Panc1 (cell line): ENCODE measurements around the gene NEK6. TPM values are rescaled to one million over a fixed set of nuclear protein-coding genes. Genes with fewer than 3 reads are reported as not detected.

Experiments used
- ATAC-seq: fragments of 200-7000 bp; cut with Tn5 transposase; 2 replicates; pipeline ENCODE4 v1.9.1; 2020; ENCODE audit warnings: mild to moderate bottlenecking, moderate library complexity
- BruUV-seq: library from RNA; stranded (reverse); fragments of 400-500 nt; replicated peaks from 2 replicates; lab custom pipeline; 2021; lab: Mats Ljungman, UMichigan
- CTCF ChIA-PET: fragments of 300-600 bp; sonication (Branson Sonifier 250); formaldehyde crosslinking; loops from one replicate; lab custom pipeline; 2022; ENCODE audit warnings: antibody characterized with exemption; lab: Charles Lee
- POLR2A ChIA-PET: fragments of 300-600 bp; sonication (Branson Sonifier 250); formaldehyde crosslinking; loops from one replicate; lab custom pipeline; 2022; ENCODE audit warnings: antibody characterized with exemption; lab: Charles Lee
- DNase-seq: peaks from one replicate; pipeline ENCODE4 v3.0.0-alpha.2; 2010; ENCODE audit warnings: low read depth, low spot score
- H3K27ac ChIP-seq: 2 replicates; pipeline ENCODE4 v1.5.1; 2011; ENCODE audit warnings: mild to moderate bottlenecking, low read length, inconsistent platforms
- H3K27me3 ChIP-seq: fragments of 200-500 bp; sonication (Bioruptor generic); 2 replicates; pipeline ENCODE4 v1.6.0; 2014; ENCODE audit warnings: low read length, inconsistent platforms; ENCODE audit not compliant: control insufficient read depth, insufficient read depth
- H3K36me3 ChIP-seq: fragments of 200-500 bp; sonication (Bioruptor generic); 2 replicates; pipeline ENCODE4 v1.5.1; 2014; ENCODE audit warnings: inconsistent platforms, mild to moderate bottlenecking, low read length, moderate library complexity; ENCODE audit not compliant: control insufficient read depth, insufficient read depth
- H3K4me1 ChIP-seq: 2 replicates; pipeline ENCODE4 v1.5.1; 2011; ENCODE audit warnings: inconsistent platforms, mild to moderate bottlenecking, low read length, moderate library complexity; ENCODE audit not compliant: control insufficient read depth, insufficient read depth
- H3K4me3 ChIP-seq, 2 experiments: 2 replicates each; pipeline ENCODE4 v1.5.1; 2011 to 2012; ENCODE audit warnings: low read depth in 2 of 2, low read length in 2 of 2, mild to moderate bottlenecking in 2 of 2, inconsistent platforms in 1 of 2, moderate library complexity in 1 of 2
- H3K9me3 ChIP-seq: fragments of 200-500 bp; sonication (Bioruptor generic); 2 replicates; pipeline ENCODE4 v1.5.1; 2014; ENCODE audit warnings: low read depth, mild to moderate bottlenecking, inconsistent platforms, low read length, moderate library complexity; ENCODE audit not compliant: control insufficient read depth, insufficient read depth
- POLR2AphosphoS5 ChIP-seq: IDR thresholded peaks from 2 replicates; pipeline ENCODE4 v1.6.1; 2012; ENCODE audit warnings: mild to moderate bottlenecking, low read depth, low read length, moderate library complexity
- SIN3A ChIP-seq: IDR thresholded peaks from 2 replicates; pipeline ENCODE4 v1.6.1; 2012; ENCODE audit warnings: low read depth, mild to moderate bottlenecking, low read length, moderate library complexity, borderline replicate concordance; ENCODE audit not compliant: insufficient read depth
- TCF7L2 ChIP-seq: IDR thresholded peaks from 2 replicates; pipeline ENCODE4 v1.6.1; 2011; ENCODE audit warnings: mild to moderate bottlenecking, low read depth, low read length, inconsistent platforms
- in situ Hi-C: cut with HindIII; loops from 2 replicates; pipeline ENCODE4 v1.10.0; 2016; ENCODE audit warnings: low sequenced_read_pairs, low pct_unique_long_range_greater_than_20kb
- intact Hi-C: fragments of 100-400 bp; cut with micrococcal nuclease; formaldehyde crosslinking; loops from one replicate; pipeline ENCODE4 v1.10.0; 2022; ENCODE audit not compliant: unreplicated experiment
- total RNA-seq: library from RNA; stranded (reverse); gene quantifications from one replicate; pipeline ENCODE4 v1.2.1, GENCODE V29; 2021; ENCODE audit not compliant: unreplicated experiment
- TF ChIP-seq, protein P1 (sequence below), 2 experiments: IDR thresholded peaks; 2 replicates each; pipeline ENCODE4 v1.6.1; 2011 to 2012; ENCODE audit warnings: low read depth in 2 of 2, control low read depth in 1 of 2, low read length in 1 of 2, mild to moderate bottlenecking in 1 of 2, moderate library complexity in 1 of 2; ENCODE audit not compliant: insufficient read depth in 1 of 2
- TF ChIP-seq, protein P2 (sequence below): fragments of 450-650 bp; IDR thresholded peaks from 2 replicates; pipeline ENCODE4 v1.5.1; 2017; ENCODE audit warnings: mild to moderate bottlenecking

NEK6 gene
- total RNA-seq, 1 experiment from 2014 or later = 56.3 TPM

GRCh38 chr9:124209279-124209678 lies 48.5 kb upstream of the NEK6 start:
- ATAC-seq = no peak

DNA sequence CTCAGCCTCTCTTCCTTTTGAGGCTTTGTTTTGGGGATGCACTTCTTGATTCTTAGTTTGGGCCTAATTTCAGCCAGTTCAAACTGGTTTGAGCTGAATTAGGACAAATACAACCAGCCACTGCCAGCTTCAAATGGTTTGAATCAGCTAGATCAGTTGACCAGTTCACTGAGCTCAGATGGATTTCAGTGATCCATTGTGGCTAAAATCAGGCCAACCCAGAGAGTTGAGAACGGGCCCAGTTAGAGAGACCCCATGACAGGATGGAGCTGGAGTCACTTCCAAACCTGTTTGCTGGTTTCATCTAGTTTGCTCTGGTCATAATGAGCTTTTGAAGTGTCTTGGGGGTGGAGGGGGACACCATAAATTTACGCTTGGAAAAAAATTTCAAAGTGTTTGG lies 48.0 kb upstream of the NEK6 start:
- POLR2A ChIA-PET = no interaction called here

More at GRCh38 chr9:124209279-124209678, 48.5 kb upstream of the NEK6 start:
- Histone ChIP-seq H3K4me3 (no peak overlapping the region), H3K36me3 (no peaks in the 10 kb centered on the region), H3K9me3 (no peaks in the 10 kb centered on the region), H3K4me1 (peaks cover 8% of the 10 kb centered on the region; the same call in 1 of the 2 replicates), H3K27me3 (no peaks in the 10 kb centered on the region), H3K27ac (no peak overlapping the region)
- TF ChIP-seq, protein P1, sequence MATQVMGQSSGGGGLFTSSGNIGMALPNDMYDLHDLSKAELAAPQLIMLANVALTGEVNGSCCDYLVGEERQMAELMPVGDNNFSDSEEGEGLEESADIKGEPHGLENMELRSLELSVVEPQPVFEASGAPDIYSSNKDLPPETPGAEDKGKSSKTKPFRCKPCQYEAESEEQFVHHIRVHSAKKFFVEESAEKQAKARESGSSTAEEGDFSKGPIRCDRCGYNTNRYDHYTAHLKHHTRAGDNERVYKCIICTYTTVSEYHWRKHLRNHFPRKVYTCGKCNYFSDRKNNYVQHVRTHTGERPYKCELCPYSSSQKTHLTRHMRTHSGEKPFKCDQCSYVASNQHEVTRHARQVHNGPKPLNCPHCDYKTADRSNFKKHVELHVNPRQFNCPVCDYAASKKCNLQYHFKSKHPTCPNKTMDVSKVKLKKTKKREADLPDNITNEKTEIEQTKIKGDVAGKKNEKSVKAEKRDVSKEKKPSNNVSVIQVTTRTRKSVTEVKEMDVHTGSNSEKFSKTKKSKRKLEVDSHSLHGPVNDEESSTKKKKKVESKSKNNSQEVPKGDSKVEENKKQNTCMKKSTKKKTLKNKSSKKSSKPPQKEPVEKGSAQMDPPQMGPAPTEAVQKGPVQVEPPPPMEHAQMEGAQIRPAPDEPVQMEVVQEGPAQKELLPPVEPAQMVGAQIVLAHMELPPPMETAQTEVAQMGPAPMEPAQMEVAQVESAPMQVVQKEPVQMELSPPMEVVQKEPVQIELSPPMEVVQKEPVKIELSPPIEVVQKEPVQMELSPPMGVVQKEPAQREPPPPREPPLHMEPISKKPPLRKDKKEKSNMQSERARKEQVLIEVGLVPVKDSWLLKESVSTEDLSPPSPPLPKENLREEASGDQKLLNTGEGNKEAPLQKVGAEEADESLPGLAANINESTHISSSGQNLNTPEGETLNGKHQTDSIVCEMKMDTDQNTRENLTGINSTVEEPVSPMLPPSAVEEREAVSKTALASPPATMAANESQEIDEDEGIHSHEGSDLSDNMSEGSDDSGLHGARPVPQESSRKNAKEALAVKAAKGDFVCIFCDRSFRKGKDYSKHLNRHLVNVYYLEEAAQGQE (IDR thresholded peaks at IDR 0.05; ENCODE audit: insufficient read depth in 1 of 2, low read depth in 2 of 2, low read length in 1 of 2) = no peak
- TF ChIP-seq SIN3A (no peak), TCF7L2 (no peak), POLR2AphosphoS5 (no peak)
- TF ChIP-seq, protein P2, sequence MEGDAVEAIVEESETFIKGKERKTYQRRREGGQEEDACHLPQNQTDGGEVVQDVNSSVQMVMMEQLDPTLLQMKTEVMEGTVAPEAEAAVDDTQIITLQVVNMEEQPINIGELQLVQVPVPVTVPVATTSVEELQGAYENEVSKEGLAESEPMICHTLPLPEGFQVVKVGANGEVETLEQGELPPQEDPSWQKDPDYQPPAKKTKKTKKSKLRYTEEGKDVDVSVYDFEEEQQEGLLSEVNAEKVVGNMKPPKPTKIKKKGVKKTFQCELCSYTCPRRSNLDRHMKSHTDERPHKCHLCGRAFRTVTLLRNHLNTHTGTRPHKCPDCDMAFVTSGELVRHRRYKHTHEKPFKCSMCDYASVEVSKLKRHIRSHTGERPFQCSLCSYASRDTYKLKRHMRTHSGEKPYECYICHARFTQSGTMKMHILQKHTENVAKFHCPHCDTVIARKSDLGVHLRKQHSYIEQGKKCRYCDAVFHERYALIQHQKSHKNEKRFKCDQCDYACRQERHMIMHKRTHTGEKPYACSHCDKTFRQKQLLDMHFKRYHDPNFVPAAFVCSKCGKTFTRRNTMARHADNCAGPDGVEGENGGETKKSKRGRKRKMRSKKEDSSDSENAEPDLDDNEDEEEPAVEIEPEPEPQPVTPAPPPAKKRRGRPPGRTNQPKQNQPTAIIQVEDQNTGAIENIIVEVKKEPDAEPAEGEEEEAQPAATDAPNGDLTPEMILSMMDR = no peak
- in situ Hi-C loops (no loop called here), intact Hi-C loops (no loop called here)
- POLR2A ChIA-PET = no interaction called here
- BruUV-seq = no TSS peak
- CTCF ChIA-PET = no interaction called here
- DNase-seq = no peak

More for the DNA sequence above, 48.0 kb upstream of the NEK6 start:
- H3K4me3 ChIP-seq = no peak overlapping the region
- no peaks in the 10 kb centered on the region for H3K27me3 ChIP-seq
- ATAC-seq = no peak
- H3K9me3 ChIP-seq = no peaks in the 10 kb centered on the region
- in situ Hi-C loops = no loop called here
- peaks cover 8% of the 10 kb centered on the region; the same call in 1 of the 2 replicates for H3K4me1 ChIP-seq
- CTCF ChIA-PET = no interaction called here
- H3K36me3 ChIP-seq = no peaks in the 10 kb centered on the region
- no peak overlapping the region for H3K27ac ChIP-seq
- no peak for DNase-seq
- intact Hi-C loops = no loop called here
- TF ChIP-seq, protein P1 (IDR thresholded peaks at IDR 0.05; ENCODE audit: insufficient read depth in 1 of 2, low read depth in 2 of 2, low read length in 1 of 2) = no peak
- TF ChIP-seq, protein P2 = no peak
- TF ChIP-seq TCF7L2 = no peak
- TF ChIP-seq SIN3A = no peak
- TF ChIP-seq POLR2AphosphoS5 = no peak
- no TSS peak for BruUV-seq
